GM12872 (cell line): ENCODE measurements around the gene CHID1.

Experiments
- TF ChIP-seq, protein P1 (sequence below): IDR thresholded peaks from 3 replicates; pipeline ENCODE4 v1.5.1; 2011; ENCODE audit warnings: low read depth, mild to moderate bottlenecking, low read length, moderate library complexity; ENCODE audit not compliant: insufficient read depth

The CHID1 gene

DNA sequence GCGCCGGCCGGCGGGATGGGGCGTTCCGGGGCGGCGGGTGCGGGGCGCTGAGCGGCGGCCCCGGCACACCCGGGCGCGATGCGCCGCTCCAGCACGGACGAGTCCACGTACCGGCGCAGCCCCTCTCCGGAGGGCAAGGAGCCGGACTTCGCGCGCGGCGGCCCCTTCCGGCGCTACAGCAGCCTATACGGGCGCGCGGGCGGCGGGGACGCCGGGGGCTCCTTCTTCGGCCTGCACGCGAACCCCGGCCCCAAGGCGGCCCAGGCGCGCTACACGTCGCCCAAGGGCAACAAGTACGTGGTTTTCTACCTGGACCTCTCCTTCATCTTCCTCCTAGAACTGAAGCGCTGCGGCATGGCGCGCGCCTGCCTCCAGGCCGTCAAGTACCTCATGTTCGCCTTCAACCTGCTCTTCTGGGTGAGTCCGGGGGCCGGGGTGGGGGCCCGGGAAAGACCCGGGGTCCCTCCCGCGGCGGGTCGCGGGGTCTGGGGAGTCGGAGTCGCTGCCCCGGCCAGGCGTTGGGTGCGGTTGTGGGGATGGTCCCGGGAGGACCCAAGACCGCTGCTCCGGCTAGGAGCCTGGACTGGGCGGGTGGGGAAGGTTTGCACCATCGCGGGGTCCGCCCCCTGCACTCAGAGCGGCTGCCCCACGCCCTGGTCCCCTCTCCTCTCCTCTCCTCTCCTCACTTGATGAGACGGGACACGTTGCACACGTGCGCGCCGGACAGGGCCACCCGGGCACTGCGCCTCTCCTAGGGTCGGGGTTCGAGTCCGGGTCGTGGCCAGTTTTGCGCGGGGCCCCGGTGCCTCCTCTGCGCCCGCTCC, 60.4 kb downstream of the CHID1 start:
- TF ChIP-seq, protein P1, sequence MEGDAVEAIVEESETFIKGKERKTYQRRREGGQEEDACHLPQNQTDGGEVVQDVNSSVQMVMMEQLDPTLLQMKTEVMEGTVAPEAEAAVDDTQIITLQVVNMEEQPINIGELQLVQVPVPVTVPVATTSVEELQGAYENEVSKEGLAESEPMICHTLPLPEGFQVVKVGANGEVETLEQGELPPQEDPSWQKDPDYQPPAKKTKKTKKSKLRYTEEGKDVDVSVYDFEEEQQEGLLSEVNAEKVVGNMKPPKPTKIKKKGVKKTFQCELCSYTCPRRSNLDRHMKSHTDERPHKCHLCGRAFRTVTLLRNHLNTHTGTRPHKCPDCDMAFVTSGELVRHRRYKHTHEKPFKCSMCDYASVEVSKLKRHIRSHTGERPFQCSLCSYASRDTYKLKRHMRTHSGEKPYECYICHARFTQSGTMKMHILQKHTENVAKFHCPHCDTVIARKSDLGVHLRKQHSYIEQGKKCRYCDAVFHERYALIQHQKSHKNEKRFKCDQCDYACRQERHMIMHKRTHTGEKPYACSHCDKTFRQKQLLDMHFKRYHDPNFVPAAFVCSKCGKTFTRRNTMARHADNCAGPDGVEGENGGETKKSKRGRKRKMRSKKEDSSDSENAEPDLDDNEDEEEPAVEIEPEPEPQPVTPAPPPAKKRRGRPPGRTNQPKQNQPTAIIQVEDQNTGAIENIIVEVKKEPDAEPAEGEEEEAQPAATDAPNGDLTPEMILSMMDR = no peak

DNA sequence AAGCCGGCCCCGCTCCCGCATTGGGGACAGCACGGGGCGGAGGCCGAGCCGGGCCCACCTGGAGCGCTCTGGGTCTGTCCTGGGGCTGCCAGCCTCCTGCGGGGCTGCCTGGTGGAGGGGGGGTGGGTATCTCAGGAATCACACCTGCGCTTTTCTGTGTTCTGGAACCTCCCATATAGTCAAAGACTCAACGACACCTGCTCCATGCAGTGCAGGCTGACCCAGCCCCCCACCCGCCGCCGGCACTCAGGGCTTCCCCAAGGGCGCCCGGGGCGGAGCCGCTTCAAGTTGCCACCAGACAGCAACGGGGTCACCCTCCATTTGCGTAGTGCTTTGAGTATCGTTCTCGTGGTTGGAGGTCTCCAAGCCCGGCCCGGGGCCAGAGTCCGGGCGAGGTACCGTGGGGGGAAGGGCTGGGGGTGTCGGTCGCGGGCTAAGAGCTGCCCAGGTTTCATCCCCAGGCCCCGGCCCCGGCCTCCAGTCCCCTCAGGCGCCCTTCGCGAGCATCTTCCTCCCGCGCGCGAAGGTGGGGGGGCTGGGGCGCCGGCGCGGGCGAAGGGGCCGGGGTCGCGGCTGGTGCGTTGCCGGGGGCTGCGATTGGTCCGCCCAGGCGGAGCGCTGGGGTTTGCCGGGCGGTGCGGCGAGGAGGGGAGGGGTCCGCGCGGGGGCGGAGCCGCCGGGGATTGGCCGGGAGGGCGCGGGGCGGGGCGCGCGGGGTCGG, 61.3 kb downstream of the CHID1 start:
- TF ChIP-seq, protein P1 = no peak

DNA sequence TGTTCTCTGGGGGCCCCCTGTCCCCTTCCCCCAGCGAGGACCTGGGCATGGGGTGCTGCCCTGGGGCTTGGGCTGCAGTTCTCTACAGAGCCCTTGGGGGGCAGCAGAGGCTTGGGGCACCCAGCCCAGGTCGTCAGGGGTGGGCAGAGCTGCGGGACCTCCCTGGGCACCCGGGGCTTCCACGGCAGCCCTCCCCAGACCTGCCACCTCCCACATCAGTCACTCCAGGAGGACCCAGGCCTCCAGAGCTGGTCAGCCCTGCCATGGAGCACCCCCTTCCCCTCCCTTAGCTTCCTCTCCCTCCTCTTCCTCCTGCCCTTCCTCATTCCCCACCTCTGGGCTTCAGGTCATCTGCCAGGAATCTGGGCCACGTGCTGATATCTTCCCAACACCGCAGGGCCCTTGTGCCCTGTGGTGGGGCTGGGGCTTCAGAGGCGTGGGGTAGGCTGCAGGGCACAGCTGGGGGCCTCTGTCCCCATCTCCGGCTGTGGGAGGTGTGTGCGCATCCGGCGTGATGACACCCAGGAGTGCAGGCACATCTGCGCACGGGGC, 62.2 kb downstream of the CHID1 start:
- TF ChIP-seq, protein P1 = peak; percentile 97

DNA sequence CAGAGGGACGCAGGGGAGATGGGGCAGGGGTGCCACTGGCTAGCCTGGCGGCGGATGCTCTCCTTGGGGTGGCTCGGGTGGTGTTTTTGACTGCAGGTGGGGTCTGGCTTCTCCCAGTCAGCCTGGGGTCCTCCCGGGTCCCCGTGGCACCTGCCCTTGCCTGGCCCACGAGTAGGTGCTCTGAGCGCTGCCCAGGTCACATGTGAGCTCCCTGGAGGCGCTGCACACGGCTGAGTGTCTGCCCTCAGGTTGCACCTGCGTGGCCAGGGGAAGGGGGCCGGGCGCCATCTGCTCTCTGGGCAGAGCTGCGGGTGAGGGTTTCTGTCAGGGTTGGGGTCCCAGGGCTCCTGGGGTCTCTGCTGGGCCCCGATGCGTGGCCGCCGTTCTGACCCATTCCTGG, 62.7 kb downstream of the CHID1 start:
- TF ChIP-seq, protein P1 = no peak

DNA sequence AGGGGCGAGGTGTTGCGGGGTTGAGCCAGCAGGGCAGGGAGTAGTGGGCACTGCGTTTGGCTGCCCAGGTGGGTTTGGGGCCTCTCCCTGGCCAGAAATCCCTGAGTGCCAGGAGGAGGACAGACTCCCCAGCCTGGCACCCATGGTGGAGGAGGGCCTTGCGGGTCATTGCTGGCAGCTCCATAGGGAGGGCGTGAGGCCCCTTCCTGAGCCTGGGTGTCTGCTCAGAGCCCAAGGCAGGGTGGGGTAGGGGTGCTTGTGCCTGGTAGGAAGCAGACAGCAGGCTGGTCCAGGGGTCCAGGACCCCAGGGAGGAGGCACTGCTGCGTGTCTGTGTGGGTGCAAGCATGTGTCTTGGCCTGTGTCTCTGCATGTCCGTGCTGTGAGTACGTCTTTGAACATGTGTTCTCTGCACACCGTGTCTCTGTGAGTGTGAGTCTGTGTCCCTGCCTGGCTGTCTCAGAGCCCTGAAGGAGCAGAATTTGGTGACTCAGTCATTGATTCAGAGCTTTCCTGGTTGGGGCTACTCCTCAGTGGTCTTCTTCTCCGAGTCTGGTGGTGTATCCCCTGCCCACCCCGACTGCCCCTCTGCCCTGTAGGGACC, 64.0 kb downstream of the CHID1 start:
- TF ChIP-seq, protein P1 = no peak

DNA sequence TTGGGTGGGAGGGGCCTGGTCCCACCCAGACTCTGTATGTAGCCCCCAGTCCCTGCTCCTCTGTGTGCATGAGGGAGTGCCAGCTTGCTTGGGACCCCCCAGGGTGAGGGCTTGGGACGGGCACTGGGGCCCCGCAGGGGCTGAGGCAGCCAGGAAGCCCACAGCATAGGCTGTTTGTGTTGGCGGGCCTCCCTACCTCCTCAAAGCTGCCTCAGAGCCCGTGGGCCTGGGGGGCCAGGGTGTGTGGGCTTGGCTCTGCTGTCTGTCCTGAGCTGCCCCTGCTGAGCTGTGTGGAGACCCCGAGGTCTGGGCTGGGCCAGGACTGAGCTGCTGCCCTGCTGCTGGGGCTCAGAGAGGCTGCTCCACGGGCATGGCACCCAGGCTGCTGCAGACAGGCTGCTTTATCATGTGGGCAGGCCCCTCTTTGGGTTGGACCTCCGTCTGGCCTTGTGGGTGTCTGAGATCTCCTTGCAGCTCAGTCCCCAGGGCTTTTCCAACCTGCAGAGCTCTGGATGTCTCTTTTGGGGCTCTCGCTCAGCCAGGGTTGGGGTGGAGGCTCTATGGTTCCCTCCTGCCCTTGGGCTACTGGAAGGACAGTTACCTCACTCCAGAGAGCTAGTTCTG, 64.6 kb downstream of the CHID1 start:
- TF ChIP-seq, protein P1 = no peak
